ENCODE data around the gene KCTD8. TPM values are rescaled to one million over a fixed set of nuclear protein-coding genes. Genes with fewer than 3 reads are reported as not detected.

The KCTD8 gene
- polyA plus RNA-seq, 3 donors = not detected

- no peak for DNase-seq
- H2AFZ ChIP-seq (ENCODE audit: insufficient read depth, low read depth, low read length, poor library complexity, severe bottlenecking) = no peak overlapping the region
- H3K9ac ChIP-seq (ENCODE audit: insufficient read depth, low read length, poor library complexity, severe bottlenecking) = no peak overlapping the region
- Mint-ChIP-seq H3K4me3 (no peak overlapping the region), H3K36me3 (no peaks in the 10 kb centered on the region), H3K4me1 (no peaks in the 10 kb centered on the region), H3K27me3 (ENCODE audit: low read depth in 3 of 3) (peaks cover 0 to 2% (median 0%) of the 10 kb centered on the region in 3 donors), H3K27ac (no peak overlapping the region), H3K9me3 (peaks cover 0 to 2% (median 0%) of the 10 kb centered on the region in 7 donors)
- peaks cover 0 to 4% of the 10 kb centered on the region in 2 donors for H3K9me3 ChIP-seq (replicated peaks in 1 of 2; ENCODE audit: control insufficient read depth in 1 of 2, insufficient read depth in 1 of 2, low read length in 2 of 2)
- H3K4me2 ChIP-seq (replicated peaks; ENCODE audit: extremely low read depth, low read length, poor library complexity, severe bottlenecking) = no peak overlapping the region
- H3K27me3 ChIP-seq (ENCODE audit: control insufficient read depth in 2 of 2, insufficient read depth in 2 of 2, low read length in 2 of 2) = no peaks in the 10 kb centered on the region
- intact Hi-C loops (cut with micrococcal nuclease) = no loop called here
- H3K4me3 ChIP-seq (replicated peaks in 1 of 3; ENCODE audit: low read depth in 2 of 3, low read length in 3 of 3) = no peak overlapping the region
- 60% methylated on average over 1 of the region's 1 CpG for WGBS (ENCODE audit: insufficient coverage)
- no peaks in the 10 kb centered on the region for H4K20me1 ChIP-seq (ENCODE audit: insufficient read depth, low read length)
- no peaks in the 10 kb centered on the region for H3K4me1 ChIP-seq (ENCODE audit: control insufficient read depth in 1 of 2, insufficient read depth in 2 of 2, low read length in 2 of 2)
- no peak for TF ChIP-seq CTCF (IDR thresholded peaks at IDR 0.05)
- no peaks in the 10 kb centered on the region for H3K36me3 ChIP-seq (replicated peaks in 1 of 2; ENCODE audit: control insufficient read depth in 1 of 2, insufficient read depth in 2 of 2, low read length in 2 of 2)
- no peaks in the 10 kb centered on the region for H3K79me2 ChIP-seq (ENCODE audit: insufficient read depth, low read length)
- H3K27ac ChIP-seq (ENCODE audit: low read depth in 1 of 2, low read length in 2 of 2) = no peak overlapping the region
Measured at GRCh38 chr4:44415251-44415650, 33.4 kb downstream of the KCTD8 start.

GRCh38 chr4:44368413-44369167, 80.0 kb downstream of the KCTD8 start:
- no peak for TF ChIP-seq CTCF (IDR thresholded peaks at IDR 0.05)
- Mint-ChIP-seq H3K27me3 (ENCODE audit: low read depth in 3 of 3) (peaks cover 0 to 2% (median 0%) of the 10 kb centered on the region in 3 donors), H3K4me3 (no peak overlapping the region), H3K9me3 (peaks cover 0 to 1% (median 0%) of the 10 kb centered on the region in 7 donors), H3K36me3 (no peaks in the 10 kb centered on the region), H3K27ac (no peak overlapping the region), H3K4me1 (no peaks in the 10 kb centered on the region)
- no peaks in the 10 kb centered on the region for H4K20me1 ChIP-seq (ENCODE audit: insufficient read depth, low read length)
- DNase-seq = no peak
- no peaks in the 10 kb centered on the region for H3K4me1 ChIP-seq (ENCODE audit: control insufficient read depth in 1 of 2, insufficient read depth in 2 of 2, low read length in 2 of 2)
- H3K27me3 ChIP-seq (ENCODE audit: control insufficient read depth in 2 of 2, insufficient read depth in 2 of 2, low read length in 2 of 2) = no peaks in the 10 kb centered on the region
- H3K4me2 ChIP-seq (replicated peaks; ENCODE audit: extremely low read depth, low read length, poor library complexity, severe bottlenecking) = no peak overlapping the region
- H3K9me3 ChIP-seq (replicated peaks in 1 of 2; ENCODE audit: control insufficient read depth in 1 of 2, insufficient read depth in 1 of 2, low read length in 2 of 2) = peaks cover 0 to 4% of the 10 kb centered on the region in 2 donors
- no peak overlapping the region for H3K27ac ChIP-seq (ENCODE audit: low read depth in 1 of 2, low read length in 2 of 2)
- H3K4me3 ChIP-seq (replicated peaks in 1 of 3; ENCODE audit: low read depth in 2 of 3, low read length in 3 of 3) = no peak overlapping the region
- no peaks in the 10 kb centered on the region for H3K36me3 ChIP-seq (replicated peaks in 1 of 2; ENCODE audit: control insufficient read depth in 1 of 2, insufficient read depth in 2 of 2, low read length in 2 of 2)
- no peak overlapping the region for H2AFZ ChIP-seq (ENCODE audit: insufficient read depth, low read depth, low read length, poor library complexity, severe bottlenecking)
- intact Hi-C loops (cut with micrococcal nuclease) = no loop called here
- no peaks in the 10 kb centered on the region for H3K79me2 ChIP-seq (ENCODE audit: insufficient read depth, low read length)
- no CpG with 5 or more reads among the region's 3 CpGs for WGBS (ENCODE audit: insufficient coverage)
- no peak overlapping the region for H3K9ac ChIP-seq (ENCODE audit: insufficient read depth, low read length, poor library complexity, severe bottlenecking)

Data from CD14-positive monocyte (primary cell).